HFFc6 (cell line): ENCODE measurements around the gene RUNDC3A. TPM values are rescaled to one million over a fixed set of nuclear protein-coding genes. Genes with fewer than 3 reads are reported as not detected.
"Not testable (repeated sequence)": the region's sequence is repeated elsewhere in the genome, so short reads cannot be mapped to it uniquely, and the experiment has no call there.

Experiments
- DNase-seq: peaks from one replicate; pipeline ENCODE4 v3.0.0-alpha.2; 2018
- H3K27ac Mint-ChIP-seq: 2 replicates; pipeline ENCODE4 v1.8.0; 2020; ENCODE audit warnings: mild to moderate bottlenecking, mixed read lengths
- H3K27me3 Mint-ChIP-seq: 2 replicates; pipeline ENCODE4 v1.8.0; 2021; ENCODE audit warnings: mild to moderate bottlenecking, moderate library complexity, mixed read lengths; ENCODE audit not compliant: insufficient read depth
- H3K36me3 Mint-ChIP-seq: 2 replicates; pipeline ENCODE4 v1.8.0; 2021; ENCODE audit warnings: low read depth, mixed read lengths
- H3K4me1 Mint-ChIP-seq: 2 replicates; pipeline ENCODE4 v1.8.0; 2020; ENCODE audit warnings: low read depth, mixed read lengths
- H3K4me3 Mint-ChIP-seq: 2 replicates; pipeline ENCODE4 v1.8.0; 2020; ENCODE audit warnings: mild to moderate bottlenecking, moderate library complexity, mixed read lengths
- H3K9me3 Mint-ChIP-seq: 2 replicates; pipeline ENCODE4 v1.8.0; 2020; ENCODE audit warnings: mild to moderate bottlenecking, mixed read lengths
- CTCF ChIP-seq: fragments of 200-600 bp; sonication (generic); IDR thresholded peaks from 2 replicates; pipeline ENCODE4 v1.5.0; 2021; ENCODE audit warnings: antibody characterized with exemption, mild to moderate bottlenecking
- total RNA-seq, 6 experiments: library from RNA; stranded (reverse); fragmentation: NEBNext Ultra II Directional; extraction: Animal tissue kit (Norgen Biotek cat#: 25700); gene quantifications; 2 replicates in 1 of 6; 3 replicates in 5 of 6; pipeline ENCODE4 v1.2.3, GENCODE V29; 2021

Gene RUNDC3A
- total RNA-seq, 6 experiments from 2014 or later = 0.17 TPM; not detected in 5

GRCh38 chr17:44363613-44364159 lies 55.3 kb downstream of the RUNDC3A start, which contains the start of gene FAM171A2:
Gene FAM171A2 (minus strand): TSS chr17:44363853. CDS start chr17:44363714, 139 bp downstream.
- peaks cover 31% of the 10 kb centered on the region for H3K27me3 Mint-ChIP-seq
- H3K27ac Mint-ChIP-seq = no peak within 1 kb of the TSS
- H3K4me3 Mint-ChIP-seq = peak within 1 kb of the TSS; percentile 84
- peak; percentile 85 for TF ChIP-seq CTCF
- DNase-seq = no peak
- no peaks in the 10 kb centered on the region for H3K36me3 Mint-ChIP-seq
- no peaks in the 10 kb centered on the region for H3K9me3 Mint-ChIP-seq
- H3K4me1 Mint-ChIP-seq = peaks cover 14% of the 10 kb centered on the region; the same call in 1 of the 2 replicates

GRCh38 chr17:44365051-44365450 lies 56.6 kb downstream of the RUNDC3A start:
- not testable (repeated sequence) for H3K27ac Mint-ChIP-seq, H3K9me3 Mint-ChIP-seq, DNase-seq, H3K36me3 Mint-ChIP-seq, H3K4me3 Mint-ChIP-seq
- Mint-ChIP-seq H3K4me1 (peaks cover 14% of the 10 kb centered on the region; the same call in 1 of the 2 replicates), H3K27me3 (peaks cover 33% of the 10 kb centered on the region)

- Mint-ChIP-seq H3K27ac (no peak overlapping the region), H3K4me1 (no peaks in the 10 kb centered on the region), H3K36me3 (no peaks in the 10 kb centered on the region), H3K27me3 (peaks cover 41% of the 10 kb centered on the region), H3K4me3 (no peak overlapping the region), H3K9me3 (no peaks in the 10 kb centered on the region)
- TF ChIP-seq CTCF = no peak
- DNase-seq = no peak
Observed at GRCh38 chr17:44367231-44367979, 59.0 kb downstream of the RUNDC3A start.

Other genes starting within 250 kb of the RUNDC3A start
- gene LSM12, start 241.9 kb upstream of the RUNDC3A start, total RNA-seq = 100 to 1,000 TPM in 1 of 6 experiments, 10 to 100 TPM in 5; 86.6 to 101 (median 94.5) TPM
- gene G6PC3, start 237.9 kb upstream of the RUNDC3A start, total RNA-seq = 100 to 1,000 TPM in 5 of 6 experiments, 10 to 100 TPM in 1; 96.6 to 123 (median 113) TPM
- gene HDAC5, start 185.0 kb upstream of the RUNDC3A start, total RNA-seq = 10 to 100 TPM; 63.4 to 87.4 (median 78.7) TPM
- gene HROB, start 166.7 kb upstream of the RUNDC3A start, total RNA-seq = 1 to 10 TPM; 4.0 to 7.6 (median 6.7) TPM
- under 1 TPM in 3 of 6 experiments, not detected in 3; 0.18 to 0.48 (median 0.29) TPM for gene ASB16, start 137.9 kb upstream of the RUNDC3A start, total RNA-seq
- gene TMUB2, start 121.6 kb upstream of the RUNDC3A start, total RNA-seq = 10 to 100 TPM; 29.8 to 37.7 (median 34.0) TPM
- gene ATXN7L3, start 108.7 kb upstream of the RUNDC3A start, total RNA-seq = 10 to 100 TPM; 61.1 to 72.2 (median 68.4) TPM
- 10 to 100 TPM; 58.6 to 69.1 (median 65.6) TPM for gene UBTF, start 88.9 kb upstream of the RUNDC3A start, total RNA-seq
- not detected for gene SLC4A1, start 40.5 kb upstream of the RUNDC3A start, total RNA-seq
- 100 to 1,000 TPM in 5 of 6 experiments, 10 to 100 TPM in 1; 94.8 to 116 (median 108) TPM for gene SLC25A39, start 16.2 kb downstream of the RUNDC3A start, total RNA-seq
- 100 to 1,000 TPM; 186 to 249 (median 221) TPM for gene GRN, start 36.7 kb downstream of the RUNDC3A start, total RNA-seq
- 1 to 10 TPM; 1.6 to 1.9 (median 1.8) TPM for gene FAM171A2, start 55.3 kb downstream of the RUNDC3A start, total RNA-seq
- under 1 TPM in 2 of 6 experiments, not detected in 4; 0.18 to 0.19 TPM for gene ITGA2B, start 81.0 kb downstream of the RUNDC3A start, total RNA-seq
- 10 to 100 TPM; 23.4 to 30.0 (median 27.1) TPM for gene GPATCH8, start 194.8 kb downstream of the RUNDC3A start, total RNA-seq
- 100 to 1,000 TPM in 1 of 6 experiments, 10 to 100 TPM in 5; 76.4 to 103 (median 92.8) TPM for gene FZD2, start 248.9 kb downstream of the RUNDC3A start, total RNA-seq